Astrocyte of the cerebellum (primary cell): ENCODE measurements around the gene EHBP1.
"Not testable (repeated sequence)": the region's sequence is repeated elsewhere in the genome, so short reads cannot be mapped to it uniquely, and the experiment has no call there.

Source experiments
- DNase-seq: peaks from one replicate; pipeline ENCODE4 v3.0.0-alpha.2; 2011; ENCODE audit warnings: low read depth
- H3K4me3 ChIP-seq: 2 replicates; pipeline ENCODE4 v1.5.1; 2011; ENCODE audit warnings: mild to moderate bottlenecking, low read depth, low read length, moderate library complexity
- CTCF ChIP-seq: IDR thresholded peaks from 2 replicates; pipeline ENCODE4 v1.5.1; 2012; ENCODE audit warnings: low read length, low read depth, moderate library complexity, mild to moderate bottlenecking; ENCODE audit errors: missing control alignments
- in situ Hi-C: cut with HindIII; loops from 2 replicates; pipeline ENCODE4 v1.10.0; 2017; ENCODE audit warnings: low sequenced_read_pairs

EHBP1 gene

GRCh38 chr2:63064197-63064596 is 358.7 kb downstream of the EHBP1 start:
- no peak for DNase-seq
- TF ChIP-seq CTCF = no peak
- H3K4me3 ChIP-seq = no peak overlapping the region
- in situ Hi-C loops = no loop called here

- no peak for TF ChIP-seq CTCF
- in situ Hi-C loops = no loop called here
Measured at GRCh38 chr2:63064661-63065060, 359.1 kb downstream of the EHBP1 start.

GRCh38 chr2:63066265-63066664 is 360.8 kb downstream of the EHBP1 start:
- no peak for TF ChIP-seq CTCF
- no peak overlapping the region for H3K4me3 ChIP-seq
- in situ Hi-C loops = no loop called here
- DNase-seq = no peak

More at GRCh38 chr2:63064661-63065060, 359.1 kb downstream of the EHBP1 start:
- H3K4me3 ChIP-seq = no peak overlapping the region
- no peak for DNase-seq

- H3K4me3 ChIP-seq = no peak overlapping the region
- no peak for DNase-seq
- no peak for TF ChIP-seq CTCF
- in situ Hi-C loops = no loop called here
Measured at GRCh38 chr2:63066838-63067237, 361.3 kb downstream of the EHBP1 start.

- H3K4me3 ChIP-seq = no peak overlapping the region
- TF ChIP-seq CTCF = no peak
- in situ Hi-C loops = no loop called here
- DNase-seq = no peak
Measured at GRCh38 chr2:63071664-63072063, 366.2 kb downstream of the EHBP1 start.

- no peak for TF ChIP-seq CTCF
- no peak for DNase-seq
- no peak overlapping the region for H3K4me3 ChIP-seq
- in situ Hi-C loops = no loop called here
Measured at GRCh38 chr2:63073994-63074393, 368.5 kb downstream of the EHBP1 start.

- in situ Hi-C loops, DNase-seq, H3K4me3 ChIP-seq: not testable (repeated sequence)
Measured at GRCh38 chr2:63074399-63074798, 368.9 kb downstream of the EHBP1 start.
